LNCAP (cell line): ENCODE data around the gene TENM3.

ENCODE experiments used
- TF ChIP-seq, protein P1 (sequence below): fragments of 450-650 bp; IDR thresholded peaks from 2 replicates; pipeline ENCODE4 v1.5.1; 2017; ENCODE audit warnings: mild to moderate bottlenecking

Gene TENM3

DNA sequence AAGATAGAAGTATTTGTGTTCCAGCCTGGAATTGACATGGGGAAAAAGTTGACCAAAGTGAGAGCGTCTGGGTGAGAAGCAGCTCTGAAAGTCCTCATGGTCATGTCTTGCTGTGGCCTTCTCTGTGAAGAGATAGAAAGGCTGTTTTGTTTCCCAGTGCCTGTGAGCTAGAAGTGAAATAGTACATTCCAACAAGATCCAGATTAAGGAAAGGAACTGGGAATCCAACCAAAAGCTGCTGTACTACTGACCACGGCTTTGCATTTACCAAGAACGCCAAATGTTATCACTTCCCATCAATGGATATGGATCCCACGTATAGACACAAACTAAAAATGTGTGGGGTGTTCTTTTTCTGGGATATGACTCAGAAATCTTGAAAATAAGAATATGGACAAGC is 51.2 kb downstream of the TENM3 start:
- TF ChIP-seq, protein P1, sequence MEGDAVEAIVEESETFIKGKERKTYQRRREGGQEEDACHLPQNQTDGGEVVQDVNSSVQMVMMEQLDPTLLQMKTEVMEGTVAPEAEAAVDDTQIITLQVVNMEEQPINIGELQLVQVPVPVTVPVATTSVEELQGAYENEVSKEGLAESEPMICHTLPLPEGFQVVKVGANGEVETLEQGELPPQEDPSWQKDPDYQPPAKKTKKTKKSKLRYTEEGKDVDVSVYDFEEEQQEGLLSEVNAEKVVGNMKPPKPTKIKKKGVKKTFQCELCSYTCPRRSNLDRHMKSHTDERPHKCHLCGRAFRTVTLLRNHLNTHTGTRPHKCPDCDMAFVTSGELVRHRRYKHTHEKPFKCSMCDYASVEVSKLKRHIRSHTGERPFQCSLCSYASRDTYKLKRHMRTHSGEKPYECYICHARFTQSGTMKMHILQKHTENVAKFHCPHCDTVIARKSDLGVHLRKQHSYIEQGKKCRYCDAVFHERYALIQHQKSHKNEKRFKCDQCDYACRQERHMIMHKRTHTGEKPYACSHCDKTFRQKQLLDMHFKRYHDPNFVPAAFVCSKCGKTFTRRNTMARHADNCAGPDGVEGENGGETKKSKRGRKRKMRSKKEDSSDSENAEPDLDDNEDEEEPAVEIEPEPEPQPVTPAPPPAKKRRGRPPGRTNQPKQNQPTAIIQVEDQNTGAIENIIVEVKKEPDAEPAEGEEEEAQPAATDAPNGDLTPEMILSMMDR: no peak

DNA sequence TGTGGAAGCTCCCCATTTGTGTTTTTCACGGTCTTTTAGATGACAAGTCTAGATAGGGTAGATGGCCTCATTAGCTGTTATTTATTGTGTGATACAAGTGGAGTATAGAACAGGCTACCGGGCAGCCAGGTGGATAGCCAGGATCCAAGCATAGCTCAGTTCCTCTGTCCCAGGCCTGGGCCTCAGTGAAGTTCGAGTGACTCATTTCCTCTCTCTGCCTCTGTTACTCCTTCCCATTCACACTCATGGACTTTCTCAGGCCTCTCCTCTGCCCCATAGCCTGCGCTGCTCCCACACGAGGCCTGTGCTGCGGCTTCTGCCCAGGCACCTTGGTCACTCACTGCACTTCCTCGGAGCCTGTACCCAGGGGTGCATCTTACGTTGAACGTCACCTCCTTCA is 54.5 kb downstream of the TENM3 start:
- TF ChIP-seq, protein P1: no peak

DNA sequence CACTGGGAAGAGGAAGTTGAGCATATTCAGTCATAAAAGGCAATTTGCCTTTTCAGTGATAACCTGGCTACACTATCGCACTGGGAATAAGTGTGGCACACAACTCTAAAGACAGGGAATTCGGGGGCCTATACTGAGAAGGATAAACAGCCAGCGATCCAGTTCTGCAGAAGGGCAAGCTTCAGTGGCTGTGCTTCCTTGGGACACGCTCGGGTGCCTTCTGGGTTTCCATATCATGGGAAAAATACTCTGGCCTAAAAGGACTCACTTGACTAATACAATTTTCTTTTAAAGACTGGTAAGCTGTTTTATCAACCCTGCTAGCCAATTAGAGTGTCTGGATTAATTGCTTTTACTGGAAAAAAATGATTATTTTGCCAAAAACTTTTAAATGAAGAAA is 58.5 kb downstream of the TENM3 start:
- TF ChIP-seq, protein P1: no peak

DNA sequence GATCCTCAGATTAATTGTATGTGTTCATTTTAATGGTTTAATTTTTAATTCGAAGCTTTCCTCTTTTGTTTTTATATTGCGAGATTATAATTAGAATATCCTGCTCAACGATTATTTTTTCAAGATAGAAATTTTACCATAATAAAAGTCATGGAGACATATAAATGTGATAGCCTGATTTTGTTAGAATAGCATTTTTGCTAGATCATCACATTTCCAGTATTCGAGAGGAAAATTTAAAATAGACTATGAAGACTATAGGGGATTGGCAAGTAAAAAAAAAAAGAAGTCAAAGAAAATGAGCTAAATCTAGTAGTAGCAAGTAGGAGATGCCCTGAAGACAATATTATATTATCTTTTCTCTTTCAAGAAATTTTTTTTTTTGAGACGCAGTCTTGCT is 60.6 kb downstream of the TENM3 start:
- TF ChIP-seq, protein P1: no peak

DNA sequence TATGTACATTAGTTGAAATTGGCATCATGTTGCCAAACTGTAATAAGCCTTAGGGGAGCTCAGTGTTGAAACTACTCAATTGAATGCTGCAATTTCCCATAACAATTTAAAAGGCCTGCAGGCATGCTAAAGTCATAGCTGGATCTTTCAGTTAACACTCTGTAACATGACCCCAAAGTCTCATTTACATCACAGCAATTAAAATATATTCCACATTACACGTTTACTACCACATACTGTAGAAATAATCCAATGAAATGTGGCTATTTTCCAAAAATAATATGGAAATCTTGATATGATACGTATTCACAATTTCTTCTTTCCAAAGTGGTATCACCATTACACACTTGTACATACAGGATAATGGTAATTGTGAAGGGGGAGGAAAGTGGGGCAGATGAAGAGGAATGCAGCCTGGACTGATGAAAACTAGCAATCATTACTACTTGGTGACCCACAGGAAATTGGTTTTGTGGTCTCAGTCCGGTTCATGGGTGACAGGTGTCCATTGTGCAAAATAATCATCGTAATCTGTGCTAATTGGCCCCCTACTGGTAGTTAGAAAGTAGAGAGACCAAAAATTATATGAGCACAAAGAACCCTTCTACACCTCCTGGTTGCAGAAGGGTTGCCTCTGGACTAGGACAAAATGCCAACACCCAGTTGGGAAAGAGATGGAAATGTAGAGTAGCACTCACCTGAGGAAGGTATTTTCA is 63.7 kb downstream of the TENM3 start:
- TF ChIP-seq, protein P1: no peak

DNA sequence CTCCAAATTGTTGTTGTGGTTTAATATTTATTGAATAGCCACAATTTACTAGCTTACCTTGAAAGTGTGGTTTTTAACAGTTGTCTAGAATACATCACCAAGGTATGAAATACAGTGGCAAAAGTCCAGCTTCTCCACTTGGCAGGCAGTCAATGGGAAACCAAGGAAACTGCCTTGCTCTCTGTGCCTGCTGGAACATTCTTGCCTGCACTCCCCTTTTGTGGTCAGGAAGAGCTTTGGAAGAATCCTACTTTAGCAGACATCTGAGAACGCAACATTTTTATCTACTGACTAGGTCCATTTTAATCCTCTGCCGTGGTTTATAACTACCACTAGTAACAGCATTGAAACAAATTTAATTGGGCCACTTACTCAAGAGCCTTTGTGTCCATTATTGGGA is 64.5 kb downstream of the TENM3 start:
- TF ChIP-seq, protein P1: no peak

DNA sequence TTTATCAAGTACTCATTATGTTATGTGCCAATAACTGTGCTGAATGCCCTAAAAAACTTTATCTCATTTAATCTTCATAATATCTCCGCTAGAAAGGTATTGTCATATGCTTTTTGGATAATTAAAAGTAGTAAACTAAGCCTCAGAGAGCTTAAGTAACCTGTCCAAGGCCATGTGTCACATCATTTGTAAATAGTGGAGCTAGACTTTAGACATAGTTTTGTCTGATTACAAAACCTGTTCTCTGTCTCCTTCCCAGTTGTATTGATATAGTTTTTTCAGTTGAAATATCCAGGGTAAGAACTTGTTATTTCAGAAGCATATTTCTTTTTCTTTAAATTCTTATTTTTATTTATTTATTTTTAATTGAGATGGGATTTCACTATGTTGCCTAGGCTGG is 66.7 kb downstream of the TENM3 start:
- TF ChIP-seq, protein P1: no peak

DNA sequence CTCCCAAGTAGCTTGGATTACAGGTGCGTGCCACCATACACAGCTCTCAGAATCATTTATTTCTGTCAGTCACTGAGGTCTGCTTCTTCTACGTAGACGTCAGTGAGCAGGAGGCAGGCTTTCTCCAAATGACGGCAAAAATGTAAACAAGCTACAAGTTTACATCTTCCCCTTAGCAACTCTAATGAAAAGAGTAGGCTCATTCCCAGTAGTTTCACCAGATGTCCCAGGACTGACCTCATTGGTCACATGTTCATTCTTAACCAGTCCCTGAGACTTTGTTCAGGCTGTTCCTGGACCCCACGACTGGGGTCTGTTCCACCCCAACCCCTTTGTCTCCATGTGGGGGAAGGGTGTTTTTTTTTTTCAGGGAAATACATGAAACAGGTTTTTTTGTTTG is 67.1 kb downstream of the TENM3 start:
- TF ChIP-seq, protein P1: no peak
